ENCODE results near the gene HDGF.

DNA sequence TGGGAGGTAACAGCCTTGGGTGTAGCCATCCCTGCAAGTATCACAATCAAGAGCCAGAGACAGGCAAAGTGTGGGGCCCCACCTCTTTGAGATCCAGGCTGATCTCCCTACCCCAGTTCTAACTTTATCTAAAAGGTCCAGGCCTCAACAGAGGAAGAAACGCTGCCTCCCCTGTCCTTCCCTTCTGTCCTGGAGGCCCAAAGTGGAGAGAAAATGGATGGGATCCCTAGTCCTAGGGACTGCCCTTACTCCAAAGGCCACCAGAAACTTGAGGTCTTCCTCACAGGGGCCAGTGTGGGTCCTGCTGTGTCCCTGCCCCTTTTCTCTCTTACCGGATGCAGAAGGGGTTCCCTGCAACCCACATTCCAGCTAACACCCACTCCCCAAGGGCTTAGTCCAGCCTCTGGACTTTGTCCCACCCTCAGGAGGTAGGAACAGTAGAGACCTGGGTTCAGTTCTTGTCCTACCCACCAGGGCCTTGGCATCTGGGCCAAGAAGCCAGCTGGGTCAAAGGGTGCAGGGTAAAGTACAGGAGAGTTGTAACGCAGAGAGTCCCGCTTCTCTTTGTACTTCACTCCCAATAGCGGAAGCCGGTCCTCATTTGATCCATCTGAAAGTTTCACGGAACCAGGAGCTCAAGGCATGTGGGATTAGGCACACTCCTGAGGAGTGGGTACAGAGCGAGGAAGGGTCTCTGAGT is 1.9 kb downstream of the HDGF start:
- TF ChIP-seq, protein P1, sequence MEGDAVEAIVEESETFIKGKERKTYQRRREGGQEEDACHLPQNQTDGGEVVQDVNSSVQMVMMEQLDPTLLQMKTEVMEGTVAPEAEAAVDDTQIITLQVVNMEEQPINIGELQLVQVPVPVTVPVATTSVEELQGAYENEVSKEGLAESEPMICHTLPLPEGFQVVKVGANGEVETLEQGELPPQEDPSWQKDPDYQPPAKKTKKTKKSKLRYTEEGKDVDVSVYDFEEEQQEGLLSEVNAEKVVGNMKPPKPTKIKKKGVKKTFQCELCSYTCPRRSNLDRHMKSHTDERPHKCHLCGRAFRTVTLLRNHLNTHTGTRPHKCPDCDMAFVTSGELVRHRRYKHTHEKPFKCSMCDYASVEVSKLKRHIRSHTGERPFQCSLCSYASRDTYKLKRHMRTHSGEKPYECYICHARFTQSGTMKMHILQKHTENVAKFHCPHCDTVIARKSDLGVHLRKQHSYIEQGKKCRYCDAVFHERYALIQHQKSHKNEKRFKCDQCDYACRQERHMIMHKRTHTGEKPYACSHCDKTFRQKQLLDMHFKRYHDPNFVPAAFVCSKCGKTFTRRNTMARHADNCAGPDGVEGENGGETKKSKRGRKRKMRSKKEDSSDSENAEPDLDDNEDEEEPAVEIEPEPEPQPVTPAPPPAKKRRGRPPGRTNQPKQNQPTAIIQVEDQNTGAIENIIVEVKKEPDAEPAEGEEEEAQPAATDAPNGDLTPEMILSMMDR (conservative IDR thresholded peaks at IDR 0.05; ENCODE audit: low read depth in 2 of 2): no peak
- TF ChIP-seq ETS1 (IDR thresholded peaks at IDR 0.05): no peak
- TF ChIP-seq EZH2phosphoT487 (IDR thresholded peaks at IDR 0.05; ENCODE audit: unreplicated experiment): no peak
- TF ChIP-seq POLR2AphosphoS5 (IDR thresholded peaks at IDR 0.05; ENCODE audit: low read depth): no peak

All from GM23338 (cell line).